Measurements from ENCODE around the gene NF1.

DNA sequence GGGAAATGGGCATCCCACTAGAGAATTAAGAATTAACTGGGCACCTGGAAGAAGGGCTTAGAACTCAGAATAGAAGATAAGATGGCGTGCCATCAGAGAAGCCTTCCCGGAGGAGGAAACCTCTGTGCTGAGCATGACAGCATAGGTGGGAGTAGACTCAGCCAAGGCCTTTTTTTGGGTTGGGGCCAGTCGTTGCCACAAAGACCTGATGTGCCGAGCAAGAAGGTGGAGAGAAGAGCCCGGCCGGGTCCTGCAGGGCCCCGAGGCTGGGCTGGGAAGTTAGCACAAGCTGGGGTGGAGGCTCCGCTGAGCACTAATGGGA, 295.6 kb downstream of the NF1 start:
- TF ChIP-seq KDM1A (IDR thresholded peaks at IDR 0.05; ENCODE audit: low read depth) (no peak), JUNB (IDR thresholded peaks at IDR 0.05) (no peak), ZFP36 (IDR thresholded peaks at IDR 0.05; ENCODE audit: borderline replicate concordance, partially characterized antibody) (peak; percentile 30), MAZ (IDR thresholded peaks at IDR 0.05; ENCODE audit: borderline replicate concordance, low read depth, low read length) (no peak), GATA3 (IDR thresholded peaks at IDR 0.05; ENCODE audit: borderline replicate concordance) (no peak), RCOR1 (IDR thresholded peaks at IDR 0.05; ENCODE audit: low read depth, low read length) (no peak), NFE2L2 (conservative IDR thresholded peaks at IDR 0.05; ENCODE audit: low read length) (no peak), ESRRA (IDR thresholded peaks at IDR 0.05; ENCODE audit: borderline replicate concordance, low read length) (no peak), POLR2A (IDR thresholded peaks at IDR 0.05; ENCODE audit: low read length) (no peak)
- TF ChIP-seq, protein P1, sequence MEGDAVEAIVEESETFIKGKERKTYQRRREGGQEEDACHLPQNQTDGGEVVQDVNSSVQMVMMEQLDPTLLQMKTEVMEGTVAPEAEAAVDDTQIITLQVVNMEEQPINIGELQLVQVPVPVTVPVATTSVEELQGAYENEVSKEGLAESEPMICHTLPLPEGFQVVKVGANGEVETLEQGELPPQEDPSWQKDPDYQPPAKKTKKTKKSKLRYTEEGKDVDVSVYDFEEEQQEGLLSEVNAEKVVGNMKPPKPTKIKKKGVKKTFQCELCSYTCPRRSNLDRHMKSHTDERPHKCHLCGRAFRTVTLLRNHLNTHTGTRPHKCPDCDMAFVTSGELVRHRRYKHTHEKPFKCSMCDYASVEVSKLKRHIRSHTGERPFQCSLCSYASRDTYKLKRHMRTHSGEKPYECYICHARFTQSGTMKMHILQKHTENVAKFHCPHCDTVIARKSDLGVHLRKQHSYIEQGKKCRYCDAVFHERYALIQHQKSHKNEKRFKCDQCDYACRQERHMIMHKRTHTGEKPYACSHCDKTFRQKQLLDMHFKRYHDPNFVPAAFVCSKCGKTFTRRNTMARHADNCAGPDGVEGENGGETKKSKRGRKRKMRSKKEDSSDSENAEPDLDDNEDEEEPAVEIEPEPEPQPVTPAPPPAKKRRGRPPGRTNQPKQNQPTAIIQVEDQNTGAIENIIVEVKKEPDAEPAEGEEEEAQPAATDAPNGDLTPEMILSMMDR (IDR thresholded peaks at IDR 0.05) = no peak
- TF ChIP-seq, protein P2, sequence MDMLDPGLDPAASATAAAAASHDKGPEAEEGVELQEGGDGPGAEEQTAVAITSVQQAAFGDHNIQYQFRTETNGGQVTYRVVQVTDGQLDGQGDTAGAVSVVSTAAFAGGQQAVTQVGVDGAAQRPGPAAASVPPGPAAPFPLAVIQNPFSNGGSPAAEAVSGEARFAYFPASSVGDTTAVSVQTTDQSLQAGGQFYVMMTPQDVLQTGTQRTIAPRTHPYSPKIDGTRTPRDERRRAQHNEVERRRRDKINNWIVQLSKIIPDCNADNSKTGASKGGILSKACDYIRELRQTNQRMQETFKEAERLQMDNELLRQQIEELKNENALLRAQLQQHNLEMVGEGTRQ (IDR thresholded peaks at IDR 0.05) = no peak
- TF ChIP-seq, protein P3, sequence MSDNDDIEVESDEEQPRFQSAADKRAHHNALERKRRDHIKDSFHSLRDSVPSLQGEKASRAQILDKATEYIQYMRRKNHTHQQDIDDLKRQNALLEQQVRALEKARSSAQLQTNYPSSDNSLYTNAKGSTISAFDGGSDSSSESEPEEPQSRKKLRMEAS (IDR thresholded peaks at IDR 0.05) = no peak
